SJCRH30 (cell line): ENCODE data around the gene MLYCD. TPM values are rescaled to one million over a fixed set of nuclear protein-coding genes. Genes with fewer than 3 reads are reported as not detected.

Experiments used
- DNase-seq, 2 experiments: peaks; one replicate each; pipeline ENCODE4 v3.0.0-alpha.2; 2015 to 2020
- H3K27ac ChIP-seq: fragments of 250-450 bp; sonication (Bioruptor Pico); 2 replicates; pipeline ENCODE4 v1.5.1; 2020; ENCODE audit warnings: mild to moderate bottlenecking, moderate library complexity
- H3K27me3 ChIP-seq: fragments of 250-450 bp; sonication (Bioruptor Pico); 2 replicates; pipeline ENCODE4 v1.5.1; 2020; ENCODE audit warnings: mild to moderate bottlenecking, moderate library complexity
- H3K36me3 ChIP-seq: fragments of 250-450 bp; sonication (Bioruptor Pico); 2 replicates; pipeline ENCODE4 v1.5.1; 2020; ENCODE audit warnings: mild to moderate bottlenecking, moderate library complexity
- H3K4me1 ChIP-seq: fragments of 250-450 bp; sonication (Bioruptor Pico); 2 replicates; pipeline ENCODE4 v1.5.1; 2020; ENCODE audit warnings: mild to moderate bottlenecking, moderate library complexity
- H3K4me3 ChIP-seq: fragments of 250-450 bp; sonication (Bioruptor Pico); 2 replicates; pipeline ENCODE4 v1.5.1; 2020; ENCODE audit warnings: mild to moderate bottlenecking, moderate library complexity
- H3K9me3 ChIP-seq: fragments of 250-450 bp; sonication (Bioruptor Pico); replicated peaks from 2 replicates; pipeline ENCODE4 v1.5.1; 2020; ENCODE audit warnings: mild to moderate bottlenecking, moderate library complexity
- total RNA-seq: library from RNA; depleted of rRNA; stranded (reverse); fragments of >200 nt; shearing (Covaris generic); gene quantifications from 2 replicates; pipeline ENCODE4 v1.2.3, GENCODE V29; 2014

The MLYCD gene
- total RNA-seq, 1 experiment from 2014 or later, result 1.1 TPM

- H3K27me3 ChIP-seq, result no peaks in the 10 kb centered on the region
- H3K36me3 ChIP-seq, result no peaks in the 10 kb centered on the region
- peak; percentile 61 to 76 for DNase-seq
- peak overlapping the region; percentile 29 for H3K4me3 ChIP-seq
- peaks cover 9% of the 10 kb centered on the region for H3K4me1 ChIP-seq
- H3K27ac ChIP-seq, result no peak overlapping the region
- no peaks in the 10 kb centered on the region for H3K9me3 ChIP-seq
Measured at GRCh38 chr16:83926726-83927397, 27.9 kb downstream of the MLYCD start.

- DNase-seq, result no peak
- no peaks in the 10 kb centered on the region for H3K27me3 ChIP-seq
- H3K4me3 ChIP-seq, result no peak overlapping the region
- peaks cover 16% of the 10 kb centered on the region for H3K4me1 ChIP-seq
- no peak overlapping the region for H3K27ac ChIP-seq
- no peaks in the 10 kb centered on the region for H3K36me3 ChIP-seq
- no peaks in the 10 kb centered on the region for H3K9me3 ChIP-seq
Measured at GRCh38 chr16:83928341-83929055, 29.6 kb downstream of the MLYCD start.

GRCh38 chr16:83929811-83930555 is 31.1 kb downstream of the MLYCD start:
- H3K9me3 ChIP-seq, result no peaks in the 10 kb centered on the region
- H3K4me3 ChIP-seq, result no peak overlapping the region
- H3K27me3 ChIP-seq, result no peaks in the 10 kb centered on the region
- H3K36me3 ChIP-seq, result no peaks in the 10 kb centered on the region
- H3K4me1 ChIP-seq, result peaks cover 31% of the 10 kb centered on the region
- H3K27ac ChIP-seq, result no peak overlapping the region
- DNase-seq, result no peak

GRCh38 chr16:83930730-83931500 is 32.0 kb downstream of the MLYCD start:
- Histone ChIP-seq H3K4me1 (peaks cover 32% of the 10 kb centered on the region), H3K27me3 (no peaks in the 10 kb centered on the region), H3K27ac (no peak overlapping the region), H3K36me3 (no peaks in the 10 kb centered on the region), H3K9me3 (no peaks in the 10 kb centered on the region), H3K4me3 (no peak overlapping the region)
- no peak for DNase-seq

- Histone ChIP-seq H3K4me1 (peaks cover 32% of the 10 kb centered on the region), H3K27ac (no peak overlapping the region), H3K4me3 (no peak overlapping the region), H3K36me3 (no peaks in the 10 kb centered on the region), H3K9me3 (no peaks in the 10 kb centered on the region), H3K27me3 (no peaks in the 10 kb centered on the region)
- DNase-seq, result no peak
Measured at GRCh38 chr16:83931556-83931955, 32.6 kb downstream of the MLYCD start.

GRCh38 chr16:83932304-83932703 is 33.4 kb downstream of the MLYCD start:
- Histone ChIP-seq H3K4me3 (no peak overlapping the region), H3K4me1 (peaks cover 26% of the 10 kb centered on the region), H3K27me3 (no peaks in the 10 kb centered on the region), H3K9me3 (no peaks in the 10 kb centered on the region), H3K27ac (no peak overlapping the region), H3K36me3 (no peaks in the 10 kb centered on the region)
- DNase-seq, result no peak

- H3K36me3 ChIP-seq, result no peaks in the 10 kb centered on the region
- peaks cover 23% of the 10 kb centered on the region for H3K4me1 ChIP-seq
- peak overlapping the region; percentile 38 for H3K27ac ChIP-seq
- no peaks in the 10 kb centered on the region for H3K27me3 ChIP-seq
- H3K9me3 ChIP-seq, result no peaks in the 10 kb centered on the region
- DNase-seq, result peak; percentile 73 to 83
- peak overlapping the region; percentile 33 for H3K4me3 ChIP-seq
Measured at GRCh38 chr16:83932955-83933673, 34.2 kb downstream of the MLYCD start.

GRCh38 chr16:83933885-83934683 is 35.2 kb downstream of the MLYCD start:
- peaks cover 23% of the 10 kb centered on the region for H3K4me1 ChIP-seq
- peak in 1 of 2 experiments; percentile 25 for DNase-seq
- no peaks in the 10 kb centered on the region for H3K36me3 ChIP-seq
- no peaks in the 10 kb centered on the region for H3K9me3 ChIP-seq
- H3K4me3 ChIP-seq, result peak overlapping the region; percentile 33
- peak overlapping the region; percentile 38 for H3K27ac ChIP-seq
- no peaks in the 10 kb centered on the region for H3K27me3 ChIP-seq

GRCh38 chr16:83934684-83934977 is 35.7 kb downstream of the MLYCD start:
- no peaks in the 10 kb centered on the region for H3K27me3 ChIP-seq
- H3K27ac ChIP-seq, result peak overlapping the region; percentile 38
- DNase-seq, result peak; percentile 40 to 50
- H3K9me3 ChIP-seq, result no peaks in the 10 kb centered on the region
- H3K36me3 ChIP-seq, result no peaks in the 10 kb centered on the region
- H3K4me3 ChIP-seq, result peak overlapping the region; percentile 33
- H3K4me1 ChIP-seq, result peaks cover 23% of the 10 kb centered on the region

- Histone ChIP-seq H3K9me3 (no peaks in the 10 kb centered on the region), H3K4me3 (no peak overlapping the region), H3K27ac (no peak overlapping the region), H3K27me3 (no peaks in the 10 kb centered on the region), H3K4me1 (peaks cover 23% of the 10 kb centered on the region), H3K36me3 (no peaks in the 10 kb centered on the region)
- DNase-seq, result no peak
Measured at GRCh38 chr16:83935005-83935857, 36.3 kb downstream of the MLYCD start.

- no peak overlapping the region for H3K4me3 ChIP-seq
- no peak overlapping the region for H3K27ac ChIP-seq
- H3K27me3 ChIP-seq, result no peaks in the 10 kb centered on the region
- H3K9me3 ChIP-seq, result no peaks in the 10 kb centered on the region
- peaks cover 23% of the 10 kb centered on the region for H3K4me1 ChIP-seq
- DNase-seq, result no peak
- no peaks in the 10 kb centered on the region for H3K36me3 ChIP-seq
Measured at GRCh38 chr16:83935858-83936255, 36.9 kb downstream of the MLYCD start.

- Histone ChIP-seq H3K9me3 (no peaks in the 10 kb centered on the region), H3K27ac (no peak overlapping the region), H3K4me1 (peaks cover 23% of the 10 kb centered on the region), H3K36me3 (no peaks in the 10 kb centered on the region), H3K4me3 (no peak overlapping the region), H3K27me3 (no peaks in the 10 kb centered on the region)
- DNase-seq, result no peak
Measured at GRCh38 chr16:83936581-83937165, 37.8 kb downstream of the MLYCD start.

GRCh38 chr16:83937267-83937666 is 38.4 kb downstream of the MLYCD start:
- H3K9me3 ChIP-seq, result no peaks in the 10 kb centered on the region
- no peaks in the 10 kb centered on the region for H3K27me3 ChIP-seq
- H3K4me3 ChIP-seq, result no peak overlapping the region
- no peaks in the 10 kb centered on the region for H3K36me3 ChIP-seq
- no peak overlapping the region for H3K27ac ChIP-seq
- H3K4me1 ChIP-seq, result peaks cover 23% of the 10 kb centered on the region
- no peak for DNase-seq
